Measurements from ENCODE around the gene OTOGL.
"Not testable (repeated sequence)": the region's sequence is repeated elsewhere in the genome, so short reads cannot be mapped to it uniquely, and the experiment has no call there.

DNA sequence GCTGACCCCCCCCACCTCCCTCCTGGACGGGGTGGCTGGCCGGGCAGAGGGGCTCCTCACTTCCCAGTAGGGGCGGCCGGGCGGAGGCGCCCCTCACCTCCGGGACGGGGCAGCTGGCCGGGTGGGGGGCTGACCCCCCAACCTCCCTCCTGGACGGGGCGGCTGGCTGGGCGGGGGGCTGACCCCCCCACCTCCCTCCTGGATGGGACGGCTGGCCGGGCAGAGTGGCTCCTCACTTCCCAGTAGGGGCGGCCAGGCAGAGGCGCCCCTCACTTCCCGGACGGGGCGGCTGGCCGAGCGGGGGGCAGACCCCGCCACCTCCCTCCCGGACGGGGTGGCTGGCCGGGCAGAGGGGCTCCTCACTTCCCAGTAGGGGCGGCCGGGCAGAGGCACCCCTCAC, 208.1 kb downstream of the OTOGL start:
- TF ChIP-seq TEAD4 (IDR thresholded peaks at IDR 0.05; ENCODE audit: borderline replicate concordance, insufficient read depth): not testable (repeated sequence)
- TF ChIP-seq, protein P1, sequence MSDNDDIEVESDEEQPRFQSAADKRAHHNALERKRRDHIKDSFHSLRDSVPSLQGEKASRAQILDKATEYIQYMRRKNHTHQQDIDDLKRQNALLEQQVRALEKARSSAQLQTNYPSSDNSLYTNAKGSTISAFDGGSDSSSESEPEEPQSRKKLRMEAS (IDR thresholded peaks at IDR 0.05; ENCODE audit: low read depth): not testable (repeated sequence)
- TF ChIP-seq, protein P2, sequence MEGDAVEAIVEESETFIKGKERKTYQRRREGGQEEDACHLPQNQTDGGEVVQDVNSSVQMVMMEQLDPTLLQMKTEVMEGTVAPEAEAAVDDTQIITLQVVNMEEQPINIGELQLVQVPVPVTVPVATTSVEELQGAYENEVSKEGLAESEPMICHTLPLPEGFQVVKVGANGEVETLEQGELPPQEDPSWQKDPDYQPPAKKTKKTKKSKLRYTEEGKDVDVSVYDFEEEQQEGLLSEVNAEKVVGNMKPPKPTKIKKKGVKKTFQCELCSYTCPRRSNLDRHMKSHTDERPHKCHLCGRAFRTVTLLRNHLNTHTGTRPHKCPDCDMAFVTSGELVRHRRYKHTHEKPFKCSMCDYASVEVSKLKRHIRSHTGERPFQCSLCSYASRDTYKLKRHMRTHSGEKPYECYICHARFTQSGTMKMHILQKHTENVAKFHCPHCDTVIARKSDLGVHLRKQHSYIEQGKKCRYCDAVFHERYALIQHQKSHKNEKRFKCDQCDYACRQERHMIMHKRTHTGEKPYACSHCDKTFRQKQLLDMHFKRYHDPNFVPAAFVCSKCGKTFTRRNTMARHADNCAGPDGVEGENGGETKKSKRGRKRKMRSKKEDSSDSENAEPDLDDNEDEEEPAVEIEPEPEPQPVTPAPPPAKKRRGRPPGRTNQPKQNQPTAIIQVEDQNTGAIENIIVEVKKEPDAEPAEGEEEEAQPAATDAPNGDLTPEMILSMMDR (IDR thresholded peaks at IDR 0.05): not testable (repeated sequence)
- TF ChIP-seq, protein P3, sequence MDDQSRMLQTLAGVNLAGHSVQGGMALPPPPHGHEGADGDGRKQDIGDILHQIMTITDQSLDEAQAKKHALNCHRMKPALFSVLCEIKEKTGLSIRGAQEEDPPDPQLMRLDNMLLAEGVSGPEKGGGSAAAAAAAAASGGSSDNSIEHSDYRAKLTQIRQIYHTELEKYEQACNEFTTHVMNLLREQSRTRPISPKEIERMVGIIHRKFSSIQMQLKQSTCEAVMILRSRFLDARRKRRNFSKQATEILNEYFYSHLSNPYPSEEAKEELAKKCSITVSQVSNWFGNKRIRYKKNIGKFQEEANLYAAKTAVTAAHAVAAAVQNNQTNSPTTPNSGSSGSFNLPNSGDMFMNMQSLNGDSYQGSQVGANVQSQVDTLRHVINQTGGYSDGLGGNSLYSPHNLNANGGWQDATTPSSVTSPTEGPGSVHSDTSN (IDR thresholded peaks at IDR 0.05): not testable (repeated sequence)
